ENCODE measurements around the gene KLF12. TPM values are rescaled to one million over a fixed set of nuclear protein-coding genes. Genes with fewer than 3 reads are reported as not detected.

The KLF12 gene
- 10 to 100 TPM; 28.8 to 33.0 TPM for total RNA-seq
- long read RNA-seq, donor 1, partial matches to known transcripts, result 0 of 22 reads
- long read RNA-seq, donor 1, other reads (novel, unspliced or antisense), result 22 of 22 reads
- long read RNA-seq, donor 2, partial matches to known transcripts, result 2 of 10 reads
- long read RNA-seq, donor 2, other reads (novel, unspliced or antisense), result 8 of 10 reads

DNA sequence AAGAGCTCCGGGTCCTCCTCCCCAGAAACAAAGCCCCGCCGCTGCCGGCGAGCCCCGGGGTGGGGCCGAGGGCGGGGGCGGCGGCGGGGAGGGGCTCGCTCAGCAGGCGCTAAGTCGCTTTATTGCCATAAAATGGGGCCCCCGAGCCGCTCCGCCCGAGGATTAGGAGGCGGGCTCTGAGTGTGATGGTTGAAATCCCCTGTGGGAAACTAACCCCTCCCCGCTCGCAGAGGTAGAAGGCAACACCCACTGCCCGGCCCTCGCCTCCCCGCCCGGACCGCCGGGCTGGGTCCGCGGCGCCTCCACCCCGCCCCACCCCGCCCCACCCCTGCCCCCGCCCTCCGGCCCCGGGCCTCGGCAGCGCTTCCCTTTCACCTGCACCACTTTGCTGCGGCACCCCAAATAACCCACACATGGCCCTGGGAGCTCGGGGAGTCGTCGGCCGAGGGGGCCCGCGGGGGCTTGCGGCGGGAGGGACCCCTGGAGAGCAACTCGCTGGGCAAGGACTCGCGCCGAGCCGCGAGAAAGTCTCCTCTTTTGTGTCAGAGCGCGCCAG is at the start of gene KLF12:
TSS of gene KLF12 (minus strand) at position 184 of the 556 bp plus-strand sequence.
- intact Hi-C loops (cut with DNase I), result loop anchor here in 1 of 2 donors (10.0 kb wide), 1 partner anchor 299 kb away; no protein-coding TSS in a partner anchor
- peak; percentile 94 for DNase-seq (ENCODE audit: low spot score)

DNA sequence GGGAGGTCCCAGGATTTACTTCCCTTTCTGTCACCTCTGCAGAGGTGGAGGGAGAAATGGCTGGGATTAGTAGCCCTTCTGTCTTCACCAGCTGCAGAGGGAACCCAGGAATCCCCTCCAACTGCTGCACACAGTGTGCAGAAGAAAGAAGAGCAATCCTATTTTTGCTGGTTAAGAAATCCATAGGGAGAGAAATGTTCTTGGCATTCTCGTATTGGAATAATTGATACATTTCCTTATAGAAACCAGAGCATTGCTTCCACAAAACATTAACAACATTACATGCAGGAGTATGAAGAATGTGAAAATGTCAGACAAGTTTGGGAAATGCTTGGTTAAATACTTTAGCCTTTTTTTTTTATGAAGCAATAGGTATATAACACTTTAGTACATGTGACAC is 48.3 kb upstream of the KLF12 start:
- intact Hi-C loops (cut with DNase I), result no loop called here
- no peak for DNase-seq (ENCODE audit: low spot score)

DNA sequence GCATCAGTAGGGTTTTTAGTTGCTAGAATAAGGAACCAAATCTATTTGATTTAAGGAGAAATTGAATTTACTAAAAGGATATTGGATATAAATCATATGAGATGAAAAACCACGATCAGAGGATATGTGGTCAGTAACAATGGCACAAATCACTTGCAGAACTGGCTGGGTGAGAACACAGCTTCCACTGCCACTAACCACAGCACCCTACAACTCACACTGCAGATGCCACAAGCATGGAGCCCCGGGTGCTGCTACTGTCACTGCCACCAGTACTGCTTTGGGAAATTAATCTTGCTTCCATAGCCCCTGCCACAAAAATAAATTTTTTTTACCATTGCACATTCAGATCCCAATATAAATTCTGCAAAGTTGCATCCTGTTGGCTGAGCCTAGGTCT is 40.6 kb upstream of the KLF12 start:
- DNase-seq (ENCODE audit: low spot score), result no peak
- intact Hi-C loops (cut with DNase I), result no loop called here

DNA sequence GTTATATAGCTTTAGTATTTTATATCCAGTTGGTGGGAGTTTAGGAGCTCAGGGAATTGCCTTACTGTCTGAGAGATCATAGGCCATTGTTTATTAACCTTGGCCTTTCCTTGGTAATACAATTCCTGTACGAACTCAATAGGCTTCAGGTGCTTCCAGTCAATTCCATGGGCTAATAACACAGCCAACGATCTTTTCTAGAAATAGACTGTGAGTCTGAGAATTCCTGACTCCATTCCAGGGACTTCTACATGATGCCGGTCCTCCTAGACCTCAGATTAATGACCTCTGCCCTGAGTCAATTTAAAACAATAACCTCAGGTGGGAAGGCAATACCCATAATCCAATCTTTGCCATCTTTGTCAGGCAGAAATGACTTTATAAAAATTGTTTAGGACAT is 39.6 kb upstream of the KLF12 start:
- intact Hi-C loops (cut with DNase I), result no loop called here
- DNase-seq (ENCODE audit: low spot score), result no peak

DNA sequence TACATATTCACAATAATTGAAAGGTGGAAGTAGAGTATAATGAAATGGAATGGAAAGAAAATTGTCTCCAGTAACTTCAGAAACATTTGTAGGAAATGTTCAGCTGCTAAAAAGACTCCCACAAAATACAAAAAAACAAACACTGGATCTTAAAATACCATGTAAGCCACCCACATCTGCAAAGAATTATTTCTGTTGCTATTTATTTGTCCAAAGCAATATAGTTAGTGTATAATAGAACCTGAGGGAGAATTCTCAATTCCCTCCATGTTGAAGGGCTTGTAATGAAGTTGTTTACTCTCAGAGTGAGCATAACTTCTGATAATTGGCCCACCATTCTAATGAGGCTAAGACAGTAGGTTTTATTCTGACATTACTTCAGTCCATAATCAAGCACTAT is 37.4 kb upstream of the KLF12 start:
- DNase-seq (ENCODE audit: low spot score), result no peak
- intact Hi-C loops (cut with DNase I), result no loop called here

DNA sequence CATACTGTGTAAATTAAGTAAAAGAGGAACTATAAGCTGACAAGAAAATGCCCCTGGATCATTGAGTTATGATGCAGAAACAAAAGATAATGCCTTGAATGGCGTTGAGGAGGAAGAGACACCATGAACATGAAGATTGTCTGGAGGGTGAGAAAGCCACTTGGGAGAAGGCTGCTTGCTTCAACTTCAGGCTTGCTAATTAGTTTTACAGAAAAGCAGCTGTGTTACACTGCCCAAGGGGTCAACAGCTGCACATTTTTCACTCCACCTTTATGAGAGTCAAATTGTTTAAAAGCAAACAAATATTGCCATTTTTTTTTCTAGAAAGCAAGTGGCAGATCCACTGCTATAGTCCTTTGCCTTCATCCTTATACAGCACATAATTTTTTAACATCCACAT is 35.5 kb upstream of the KLF12 start:
- intact Hi-C loops (cut with DNase I), result no loop called here
- DNase-seq (ENCODE audit: low spot score), result no peak

DNA sequence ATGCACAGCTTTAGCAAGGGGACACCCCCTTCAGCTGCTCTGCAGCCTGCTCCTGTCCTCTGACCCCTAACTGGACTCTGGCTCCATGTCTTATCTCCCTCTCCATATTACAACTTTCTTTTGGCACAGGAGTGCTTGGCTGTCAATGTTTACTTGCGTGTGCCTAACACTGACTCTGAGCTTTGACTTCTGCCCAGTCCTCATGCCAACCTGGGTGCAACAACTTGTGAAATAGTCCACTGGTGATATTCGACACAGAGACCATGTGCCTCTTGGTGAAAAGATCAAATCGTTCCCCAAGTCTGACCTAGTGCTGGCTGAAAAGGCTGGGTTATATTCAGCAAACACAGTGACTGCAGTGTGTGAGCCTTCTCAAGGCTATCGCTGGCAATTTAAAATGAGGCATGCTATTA is 34.1 kb upstream of the KLF12 start:
- intact Hi-C loops (cut with DNase I), result no loop called here
- no peak for DNase-seq (ENCODE audit: low spot score)

DNA sequence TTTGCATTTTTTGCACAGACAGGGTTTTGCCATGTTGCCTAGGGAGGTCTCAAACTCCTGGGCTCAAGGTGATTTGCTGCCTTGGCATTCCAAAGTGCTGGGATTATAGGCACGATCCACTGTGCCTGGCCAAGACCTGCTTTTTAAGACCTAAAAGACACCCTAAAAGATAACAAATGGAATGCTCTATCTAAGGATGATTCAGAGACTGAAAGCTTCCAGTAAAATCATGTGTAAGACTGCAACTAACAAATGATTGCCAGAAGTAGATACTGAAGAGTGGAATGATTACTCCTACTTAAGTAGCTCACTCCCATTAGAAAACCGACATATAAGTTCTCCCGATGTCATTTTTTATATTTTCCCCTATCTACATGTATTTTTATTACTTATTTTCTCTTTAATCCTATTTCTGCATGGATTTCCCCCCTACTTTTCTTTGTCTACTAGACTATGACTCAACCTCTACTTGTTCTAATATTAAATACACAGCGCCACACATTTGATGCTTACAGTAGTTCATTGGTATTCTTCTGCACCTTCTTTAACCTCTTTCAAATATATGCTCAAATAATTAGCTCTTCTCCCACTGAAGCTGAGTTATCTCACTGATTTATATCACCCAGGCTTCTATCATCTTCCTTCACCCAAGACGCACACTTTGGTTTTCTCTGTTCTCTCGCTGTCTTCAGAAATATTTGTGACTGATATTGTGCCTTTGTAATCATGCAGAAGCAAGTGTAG is 32.2 kb upstream of the KLF12 start:
- intact Hi-C loops (cut with DNase I), result no loop called here
- no peak for DNase-seq (ENCODE audit: low spot score)

DNA sequence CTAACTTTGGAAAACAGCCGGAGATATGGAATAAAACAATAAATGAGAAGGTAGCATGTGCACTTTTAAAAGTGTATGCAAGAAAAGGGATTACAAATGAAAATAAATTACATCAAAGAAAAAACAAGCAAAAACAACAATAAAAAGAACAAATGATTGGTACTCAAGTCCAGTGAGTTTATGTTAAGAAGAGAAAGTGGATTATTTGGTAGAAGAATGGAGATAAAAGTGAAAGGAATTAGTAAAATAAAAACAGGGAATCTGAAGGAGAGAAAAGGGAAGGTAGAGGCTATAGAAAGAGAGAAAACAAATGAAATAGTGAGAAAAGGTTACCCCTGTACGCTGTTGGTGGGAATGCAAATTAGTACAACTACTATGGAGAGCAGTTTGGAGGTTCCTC is 28.6 kb upstream of the KLF12 start:
- no peak for DNase-seq (ENCODE audit: low spot score)
- intact Hi-C loops (cut with DNase I), result no loop called here

DNA sequence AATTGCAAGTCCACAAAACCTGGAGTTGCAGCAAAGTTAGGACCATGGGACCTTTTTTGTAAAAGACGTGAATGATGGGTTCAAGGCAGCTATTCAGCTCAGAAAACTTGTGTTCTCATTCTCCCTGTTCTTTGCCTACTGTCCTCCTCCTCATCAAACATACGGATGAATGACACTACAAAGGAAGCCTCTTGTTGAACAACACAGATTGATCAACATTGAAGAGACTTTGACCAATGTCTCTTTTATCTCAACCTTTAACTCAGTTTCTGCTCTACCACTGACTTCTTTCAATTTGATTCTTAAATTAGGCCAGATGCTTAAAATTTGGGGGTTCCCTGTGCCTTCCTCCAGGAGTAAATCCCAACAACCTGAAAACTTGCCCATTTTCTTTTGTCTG is 27.9 kb upstream of the KLF12 start:
- no peak for DNase-seq (ENCODE audit: low spot score)
- intact Hi-C loops (cut with DNase I), result no loop called here

DNA sequence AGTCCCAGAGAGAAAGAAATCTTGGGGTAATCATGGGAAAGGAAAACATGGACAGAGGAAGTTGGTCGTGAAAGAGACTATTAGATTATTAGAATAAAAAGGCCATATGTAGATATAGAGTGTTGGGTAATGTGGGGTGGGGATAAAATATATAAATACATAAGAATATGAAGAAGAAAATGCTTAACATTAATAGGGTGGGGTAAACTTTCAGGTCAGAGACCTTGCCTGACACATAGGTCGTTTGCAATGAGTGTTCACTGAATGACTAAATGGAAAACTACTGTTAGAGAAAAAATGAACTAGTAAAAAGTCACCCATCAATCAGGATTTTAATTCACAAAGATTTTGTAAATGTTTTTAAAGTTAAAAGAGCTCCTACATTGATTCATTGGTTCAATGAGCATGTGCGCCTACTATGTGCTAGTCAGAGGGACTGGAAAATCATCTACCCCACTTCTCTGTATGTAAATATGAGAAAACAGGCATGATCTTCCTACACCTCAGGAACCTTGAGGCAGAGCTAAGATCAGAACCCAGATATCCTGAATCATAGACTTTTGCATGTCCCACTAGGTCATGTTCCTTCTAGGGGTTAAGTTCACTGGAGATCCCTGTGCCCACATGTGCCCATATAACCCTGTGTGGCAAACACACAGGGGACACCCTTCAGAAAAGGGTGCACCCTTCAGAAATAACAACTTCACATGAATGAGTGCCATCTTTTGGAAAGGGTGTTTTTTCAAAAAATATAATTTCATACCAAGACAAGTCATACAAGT is 24.6 kb upstream of the KLF12 start:
- DNase-seq (ENCODE audit: low spot score), result no peak
- intact Hi-C loops (cut with DNase I), result no loop called here

DNA sequence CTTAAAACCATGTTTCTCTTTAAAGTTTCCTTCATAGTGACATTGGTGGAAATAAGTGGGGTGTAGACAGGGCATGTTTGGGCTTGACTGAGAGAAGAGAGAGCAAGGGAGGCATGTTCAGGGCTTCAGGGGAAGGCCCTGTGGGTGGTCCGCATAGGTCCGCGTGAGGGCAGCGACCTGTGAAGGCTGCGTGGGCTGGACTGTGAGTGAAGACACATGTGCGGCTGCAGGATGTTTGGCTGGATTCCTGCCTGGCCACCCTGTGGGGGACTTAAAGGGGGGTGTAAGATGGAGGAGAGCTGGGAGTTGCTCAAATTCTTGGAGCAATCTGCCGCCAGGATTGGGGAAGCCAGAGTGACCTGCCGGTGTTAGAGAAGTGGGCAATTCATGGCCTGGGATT is 23.8 kb upstream of the KLF12 start:
- no peak for DNase-seq (ENCODE audit: low spot score)
- intact Hi-C loops (cut with DNase I), result no loop called here

DNA sequence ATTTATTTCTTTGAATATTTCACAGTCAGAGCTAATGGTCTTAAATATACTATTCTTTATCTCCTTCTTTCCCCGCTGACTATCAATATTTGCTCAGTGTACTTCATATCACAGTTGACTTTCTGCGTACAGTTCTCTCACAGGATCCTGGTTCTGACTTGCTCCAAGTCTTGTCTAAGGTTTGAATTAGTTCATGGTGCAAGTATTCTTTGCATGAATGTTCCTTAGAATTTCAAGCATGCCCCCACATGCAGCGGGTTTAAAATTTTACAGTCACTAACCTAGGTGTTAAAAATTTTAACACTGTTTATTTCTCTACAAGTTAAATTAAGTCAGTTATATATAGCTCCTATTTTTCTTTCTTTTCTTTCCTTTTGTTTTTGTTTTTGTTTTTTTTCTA is 20.8 kb upstream of the KLF12 start:
- intact Hi-C loops (cut with DNase I), result no loop called here
- DNase-seq (ENCODE audit: low spot score), result no peak

DNA sequence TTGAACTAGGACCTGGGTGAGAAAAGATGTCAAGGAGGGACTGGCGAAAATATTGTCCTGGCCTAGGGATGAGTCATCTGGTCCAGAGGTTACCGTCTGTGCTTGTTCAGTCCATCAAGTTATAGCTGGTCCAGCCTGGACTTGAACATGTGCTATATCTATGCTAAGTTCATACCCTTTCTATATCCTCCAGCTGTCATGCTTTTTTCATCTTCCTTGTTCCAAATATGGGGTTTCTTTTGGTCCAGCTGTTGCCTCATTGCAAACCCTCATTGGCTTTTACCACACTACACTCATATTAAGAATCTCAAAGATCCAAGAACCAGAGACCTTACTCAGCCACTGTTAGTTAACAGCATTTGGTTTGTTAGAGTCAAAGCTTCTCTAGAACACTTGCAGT is 19.1 kb upstream of the KLF12 start:
- intact Hi-C loops (cut with DNase I), result no loop called here
- no peak for DNase-seq (ENCODE audit: low spot score)

DNA sequence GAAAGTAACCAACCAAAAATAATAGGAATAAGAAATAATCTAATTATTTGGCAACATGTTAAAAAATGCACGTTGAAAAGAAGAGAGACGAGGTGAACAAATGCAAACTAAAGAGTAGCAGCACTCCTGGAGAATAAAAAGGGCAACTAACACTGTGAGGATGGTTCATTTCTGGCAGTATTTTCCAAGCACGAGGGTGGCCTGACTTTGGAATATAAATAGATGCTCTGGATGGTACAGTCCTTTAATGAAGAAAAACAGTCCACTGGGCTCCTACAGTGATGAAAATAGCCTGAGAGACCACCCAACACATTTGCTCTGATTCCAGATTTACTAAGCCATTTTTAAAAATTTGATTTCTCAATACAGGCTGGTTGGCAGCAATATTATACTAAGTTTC is 17.7 kb upstream of the KLF12 start:
- no peak for DNase-seq (ENCODE audit: low spot score)
- intact Hi-C loops (cut with DNase I), result no loop called here

DNA sequence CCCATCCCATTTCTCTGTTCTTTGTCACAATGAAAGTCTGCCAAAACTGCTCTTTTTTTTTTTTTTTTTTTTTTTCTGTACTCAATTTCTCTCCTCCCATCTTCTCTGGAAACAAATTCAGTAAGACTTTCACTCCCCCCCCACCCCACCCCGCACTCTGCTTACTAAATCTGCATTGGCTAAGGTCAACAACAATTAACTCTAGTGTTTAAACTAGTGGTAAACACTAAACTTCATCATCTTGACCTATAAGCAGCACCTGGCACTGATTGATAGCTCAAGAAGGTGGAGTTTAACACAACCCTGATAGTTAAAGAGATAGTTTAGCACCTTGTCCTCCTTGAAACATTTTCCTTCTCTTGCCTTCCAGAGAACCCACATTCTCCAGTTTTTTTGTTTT is 14.1 kb upstream of the KLF12 start:
- DNase-seq (ENCODE audit: low spot score), result no peak
- intact Hi-C loops (cut with DNase I), result loop anchor here in 1 of 2 donors (10.0 kb wide), 1 partner anchor 136 kb away; no protein-coding TSS in a partner anchor

DNA sequence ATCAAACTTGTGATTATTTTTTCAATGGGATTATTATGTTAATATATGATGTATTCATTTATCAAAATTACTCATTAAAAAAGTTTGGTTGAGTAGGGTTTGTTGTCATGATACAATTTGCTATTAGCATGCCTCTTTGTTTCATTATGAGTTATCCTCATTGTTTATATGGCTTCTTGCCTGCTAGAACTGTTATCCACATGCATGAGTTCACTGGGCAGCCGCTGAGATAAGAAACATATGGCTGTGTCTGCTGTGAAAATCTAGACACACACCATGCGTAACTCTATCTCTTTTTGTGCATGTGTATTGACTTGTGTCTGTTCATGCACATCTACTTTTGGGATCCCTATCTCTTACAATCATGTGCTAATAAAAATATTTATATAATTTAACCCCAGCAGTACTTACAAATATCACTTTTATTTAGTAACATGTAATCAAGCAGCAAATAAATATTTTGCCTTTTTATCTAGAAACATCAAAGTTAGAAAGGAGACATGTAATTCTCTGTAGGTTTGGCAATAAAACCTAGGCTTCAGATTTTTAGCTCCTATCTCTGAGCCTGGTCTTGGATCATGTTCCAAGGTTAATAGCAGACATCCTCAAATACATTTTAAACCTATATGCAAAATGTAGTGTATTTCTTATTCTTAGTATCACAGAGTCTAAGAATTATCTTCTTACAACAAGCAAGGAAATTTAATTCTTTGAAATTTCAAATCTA is 11.2 kb upstream of the KLF12 start:
- intact Hi-C loops (cut with DNase I), result loop anchor here in 1 of 2 donors (10.0 kb wide), 1 partner anchor 139 kb away; no protein-coding TSS in a partner anchor
- no peak for DNase-seq (ENCODE audit: low spot score)

DNA sequence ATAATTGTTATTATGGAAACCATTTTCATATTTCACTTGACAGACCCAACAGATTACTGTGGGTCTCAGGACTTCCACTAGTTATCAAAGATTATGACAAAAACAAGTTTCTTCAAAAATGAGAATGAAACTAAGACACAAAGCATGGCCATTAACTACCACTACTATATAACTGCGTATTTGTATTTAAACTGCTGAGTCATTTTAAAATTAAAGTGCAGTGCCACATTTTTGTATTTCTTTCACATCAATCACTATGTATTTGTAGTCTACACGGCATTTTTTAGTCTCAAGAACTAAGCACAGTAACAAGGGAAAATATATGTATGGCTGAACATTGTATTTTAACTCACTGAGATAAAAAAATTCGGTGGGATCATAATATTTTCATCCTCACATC is 10.1 kb upstream of the KLF12 start:
- DNase-seq (ENCODE audit: low spot score), result no peak
- intact Hi-C loops (cut with DNase I), result loop anchor here in 1 of 2 donors (10.0 kb wide), 1 partner anchor 141 kb away; no protein-coding TSS in a partner anchor

DNA sequence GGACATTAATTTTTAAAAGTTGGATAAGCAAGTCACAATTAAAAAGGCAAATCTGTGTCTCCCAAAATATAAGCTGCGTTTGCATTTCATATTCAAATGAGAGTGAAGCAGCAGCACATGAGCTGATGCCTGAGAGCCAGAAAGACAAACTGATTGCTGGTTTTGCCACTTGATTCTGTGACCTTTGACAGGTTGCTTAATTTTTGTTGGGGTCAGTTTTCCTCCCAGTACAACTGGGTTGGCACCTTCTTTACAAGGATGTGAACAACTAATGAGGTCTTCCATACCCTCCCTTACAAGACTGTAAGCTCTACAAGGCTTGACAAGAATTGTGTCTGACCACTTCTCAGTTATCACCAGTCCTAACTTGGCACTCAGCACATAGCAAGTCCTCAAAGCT is 8.1 kb upstream of the KLF12 start:
- DNase-seq (ENCODE audit: low spot score), result no peak
- intact Hi-C loops (cut with DNase I), result loop anchor here in 1 of 2 donors (10.0 kb wide), 1 partner anchor 143 kb away; no protein-coding TSS in a partner anchor

All from posterior vena cava (tissue), 2 donors.